Smooth muscle cell (in vitro differentiated cells): ENCODE measurements around the gene HSPA12B. TPM values are rescaled to one million over a fixed set of nuclear protein-coding genes. Genes with fewer than 3 reads are reported as not detected.
A peak's percentile ranks its signal among the peaks of the same experiment; 100 is the strongest.

Experiments
- DNase-seq: peaks from one replicate; lab custom pipeline; 2025; ENCODE audit not compliant: unreplicated experiment; lab: John Stamatoyannopoulos, UW
- H2AFZ ChIP-seq: fragments of 200-600 bp; sonication (generic); 2 replicates; pipeline ENCODE4 v1.6.0; 2016; ENCODE audit warnings: antibody characterized with exemption, low read depth, mild to moderate bottlenecking
- H3F3A ChIP-seq: fragments of 200-600 bp; sonication (generic); 2 replicates; pipeline ENCODE4 v1.6.0; 2017; ENCODE audit warnings: antibody characterized with exemption, low read depth
- H3K27ac ChIP-seq: fragments of 200-600 bp; sonication (generic); 2 replicates; pipeline ENCODE4 v1.5.1; 2016; ENCODE audit warnings: low read depth, mild to moderate bottlenecking
- H3K27me3 ChIP-seq: fragments of 200-600 bp; sonication (generic); 2 replicates; pipeline ENCODE4 v1.6.1; 2016; ENCODE audit warnings: low read depth, mild to moderate bottlenecking
- H3K36me3 ChIP-seq: fragments of 200-600 bp; sonication (generic); 2 replicates; pipeline ENCODE4 v1.5.1; 2016; ENCODE audit warnings: low read depth
- H3K4me1 ChIP-seq: fragments of 200-600 bp; sonication (generic); 2 replicates; pipeline ENCODE4 v1.5.1; 2016; ENCODE audit warnings: low read depth
- H3K4me2 ChIP-seq: fragments of 200-600 bp; sonication (generic); 2 replicates; pipeline ENCODE4 v1.6.0; 2016; ENCODE audit warnings: mild to moderate bottlenecking
- H3K4me3 ChIP-seq: fragments of 200-600 bp; sonication (generic); 2 replicates; pipeline ENCODE4 v1.5.1; 2016; ENCODE audit warnings: mild to moderate bottlenecking
- H3K79me2 ChIP-seq: fragments of 200-600 bp; sonication (generic); 2 replicates; pipeline ENCODE4 v1.6.0; 2016; ENCODE audit warnings: low read depth, mild to moderate bottlenecking
- H3K9ac ChIP-seq: fragments of 200-600 bp; sonication (generic); 2 replicates; pipeline ENCODE4 v1.6.0; 2016; ENCODE audit warnings: low read depth
- H3K9me3 ChIP-seq: fragments of 200-600 bp; sonication (generic); replicated peaks from 2 replicates; pipeline ENCODE4 v1.5.1; 2016; ENCODE audit warnings: low read depth
- H4K20me1 ChIP-seq: fragments of 200-600 bp; sonication (generic); 2 replicates; pipeline ENCODE4 v1.6.0; 2016; ENCODE audit warnings: low read depth
- CTCF ChIP-seq: fragments of 200-600 bp; sonication (generic); IDR thresholded peaks from 2 replicates; pipeline ENCODE4 v1.5.1; 2017; ENCODE audit warnings: borderline replicate concordance, mild to moderate bottlenecking, antibody characterized with exemption; ENCODE audit not compliant: insufficient read depth, poor library complexity, severe bottlenecking
- WGBS: methylation state at CpG from one replicate; pipeline ENCODE4 v1.1.7; 2016; ENCODE audit warnings: low lambda C conversion rate; 5-methylcytosine and 5-hydroxymethylcytosine counted together
- polyA plus RNA-seq: library from polyadenylated mRNA; unstranded; fragments of >200 nt; fragmentation: Nextera tagmentation; extraction: Ambion mirVana; gene quantifications from 2 replicates; pipeline ENCODE4 v1.2.1, GENCODE V29; 2016
- total RNA-seq: library from RNA; depleted of rRNA; stranded (reverse); fragments of >200 nt; gene quantifications from 2 replicates; pipeline ENCODE4 v1.2.3, GENCODE V29; 2014

The HSPA12B gene
- total and polyA plus RNA-seq, 2 experiments from 2014 or later: 0.04 to 1.0 TPM

- H3K4me3 ChIP-seq: no peak overlapping the region
- no peak overlapping the region for H3K9ac ChIP-seq
- peaks cover 5% of the 10 kb centered on the region for H3K4me1 ChIP-seq
- WGBS: 95% methylated on average over 8 of the region's 8 CpGs
- no peak overlapping the region for H2AFZ ChIP-seq
- no peaks in the 10 kb centered on the region for H3K79me2 ChIP-seq
- peaks cover 4% of the 10 kb centered on the region for H3F3A ChIP-seq
- no peak for TF ChIP-seq CTCF
- H3K9me3 ChIP-seq: no peaks in the 10 kb centered on the region
- no peak overlapping the region for H3K4me2 ChIP-seq
- H3K27me3 ChIP-seq: peaks cover 26% of the 10 kb centered on the region
- H4K20me1 ChIP-seq: no peaks in the 10 kb centered on the region
- no peak overlapping the region for H3K27ac ChIP-seq
- H3K36me3 ChIP-seq: no peaks in the 10 kb centered on the region
- no peak for DNase-seq
These were observed 9.2 kb upstream of the HSPA12B start for GRCh38 chr20:3723284-3723683.

GRCh38 chr20:3724356-3724755, 8.1 kb upstream of the HSPA12B start:
- Histone ChIP-seq H3K9ac (no peak overlapping the region), H3K27ac (no peak overlapping the region), H2AFZ (no peak overlapping the region), H3K4me3 (no peak overlapping the region), H3K27me3 (peaks cover 26% of the 10 kb centered on the region), H3K36me3 (no peaks in the 10 kb centered on the region), H3K9me3 (no peaks in the 10 kb centered on the region), H4K20me1 (no peaks in the 10 kb centered on the region), H3K79me2 (no peaks in the 10 kb centered on the region), H3K4me1 (peaks cover 5% of the 10 kb centered on the region), H3F3A (peaks cover 4% of the 10 kb centered on the region), H3K4me2 (no peak overlapping the region)
- TF ChIP-seq CTCF: no peak
- DNase-seq: no peak
- 79% methylated on average over 4 of the region's 4 CpGs for WGBS

GRCh38 chr20:3727401-3728021, 5.0 kb upstream of the HSPA12B start:
- Histone ChIP-seq H2AFZ (peak overlapping the region; percentile 9), H3K9ac (no peak overlapping the region), H3K36me3 (no peaks in the 10 kb centered on the region), H3K79me2 (no peaks in the 10 kb centered on the region), H3K27me3 (peaks cover 5% of the 10 kb centered on the region), H3K4me2 (peak overlapping the region; percentile 56), H3K27ac (no peak overlapping the region), H3F3A (peaks cover 4% of the 10 kb centered on the region), H3K4me3 (no peak overlapping the region), H4K20me1 (no peaks in the 10 kb centered on the region), H3K9me3 (no peaks in the 10 kb centered on the region), H3K4me1 (peaks cover 5% of the 10 kb centered on the region)
- WGBS: 48% methylated on average over 11 of the region's 11 CpGs
- TF ChIP-seq CTCF: no peak
- DNase-seq: no peak

- H4K20me1 ChIP-seq: no peaks in the 10 kb centered on the region
- H3K27ac ChIP-seq: no peak overlapping the region
- no peaks in the 10 kb centered on the region for H3K9me3 ChIP-seq
- H3K27me3 ChIP-seq: peaks cover 5% of the 10 kb centered on the region
- 90% methylated on average over 5 of the region's 5 CpGs for WGBS
- peaks cover 5% of the 10 kb centered on the region for H3K4me1 ChIP-seq
- H3K79me2 ChIP-seq: no peaks in the 10 kb centered on the region
- no peak overlapping the region for H3K4me2 ChIP-seq
- no peak overlapping the region for H3K4me3 ChIP-seq
- H3K9ac ChIP-seq: no peak overlapping the region
- peaks cover 4% of the 10 kb centered on the region for H3F3A ChIP-seq
- no peak overlapping the region for H2AFZ ChIP-seq
- H3K36me3 ChIP-seq: no peaks in the 10 kb centered on the region
- TF ChIP-seq CTCF: no peak
- DNase-seq: no peak
These were observed 4.1 kb upstream of the HSPA12B start for GRCh38 chr20:3728354-3728753.
